IMR-90 (cell line): ENCODE results near the gene AAMP. TPM values are rescaled to one million over a fixed set of nuclear protein-coding genes. Genes with fewer than 3 reads are reported as not detected.

Source experiments
- ATAC-seq: fragments of 200-7000 bp; cut with Tn5 transposase; 2 replicates; pipeline ENCODE4 v1.9.1; 2020; ENCODE audit warnings: low read depth, mild to moderate bottlenecking, moderate library complexity
- BruUV-seq: library from RNA; stranded (reverse); fragments of 400-500 nt; replicated peaks from 2 replicates; lab custom pipeline; 2021; lab: Mats Ljungman, UMichigan
- CTCF ChIA-PET: fragments of 300-600 bp; formaldehyde crosslinking; extraction: SDS; loops from one replicate; lab custom pipeline; 2021; ENCODE audit warnings: antibody characterized with exemption; lab: Yijun Ruan, JAX
- POLR2A ChIA-PET: fragments of 300-600 bp; sonication (Branson Sonifier 250); formaldehyde crosslinking; loops from one replicate; lab custom pipeline; 2022; ENCODE audit warnings: antibody characterized with exemption; ENCODE audit not compliant: unreplicated experiment; lab: Charles Lee
- DNase-seq: peaks from one replicate; pipeline ENCODE4 v3.0.0; 2013
- H2AFZ ChIP-seq: replicated peaks from 2 replicates; pipeline ENCODE3; 2013; ENCODE audit warnings: low read length, mild to moderate bottlenecking; ENCODE audit not compliant: poor library complexity
- H2AK5ac ChIP-seq: 2 replicates; pipeline ENCODE4 v1.6.1; 2013; ENCODE audit warnings: low read depth, low read length, inconsistent platforms
- H2AK9ac ChIP-seq: replicated peaks from 2 replicates; pipeline ENCODE3; 2013; ENCODE audit warnings: mild to moderate bottlenecking, low read depth, low read length, moderate library complexity; ENCODE audit not compliant: poor library complexity
- H2BK120ac ChIP-seq: 2 replicates; pipeline ENCODE4 v1.6.1; 2013; ENCODE audit warnings: low read depth, low read length, inconsistent platforms
- H2BK15ac ChIP-seq: 3 replicates; pipeline ENCODE4 v1.6.1; 2013; ENCODE audit warnings: low read depth, low read length, inconsistent platforms
- H2BK20ac ChIP-seq: 2 replicates; pipeline ENCODE4 v1.6.1; 2013; ENCODE audit warnings: low read depth, mild to moderate bottlenecking, inconsistent platforms, low read length, moderate library complexity
- H2BK5ac ChIP-seq: 2 replicates; pipeline ENCODE4 v1.6.1; 2013; ENCODE audit warnings: mild to moderate bottlenecking, low read depth, low read length, inconsistent platforms; ENCODE audit not compliant: poor library complexity, severe bottlenecking
- H3K14ac ChIP-seq: replicated peaks from 2 replicates; pipeline ENCODE4 v1.6.1; 2013; ENCODE audit warnings: low read depth, low read length, inconsistent platforms
- H3K18ac ChIP-seq: 2 replicates; pipeline ENCODE4 v1.6.1; 2013; ENCODE audit warnings: low read depth, low read length, control low read depth
- H3K23ac ChIP-seq: 2 replicates; pipeline ENCODE4 v1.6.1; 2013; ENCODE audit warnings: low read depth, low read length, inconsistent platforms
- H3K27ac ChIP-seq: 2 replicates; pipeline ENCODE4 v1.5.1; 2013; ENCODE audit warnings: mild to moderate bottlenecking, control low read depth, low read length; ENCODE audit not compliant: insufficient read depth
- H3K27me3 ChIP-seq: 2 replicates; pipeline ENCODE4 v1.6.1; 2013; ENCODE audit warnings: low read length; ENCODE audit not compliant: control insufficient read depth, insufficient read depth
- H3K36me3 ChIP-seq: 2 replicates; pipeline ENCODE4 v1.6.1; 2013; ENCODE audit warnings: low read length, mixed read lengths; ENCODE audit not compliant: control insufficient read depth, insufficient read depth
- H3K4ac ChIP-seq: 2 replicates; pipeline ENCODE4 v1.6.1; 2013; ENCODE audit warnings: low read depth, low read length, inconsistent platforms
- H3K4me1 ChIP-seq: 2 replicates; pipeline ENCODE4 v1.6.1; 2013; ENCODE audit warnings: low read length, mixed read lengths; ENCODE audit not compliant: control insufficient read depth, insufficient read depth
- H3K4me2 ChIP-seq: 2 replicates; pipeline ENCODE4 v1.6.1; 2013; ENCODE audit warnings: low read depth, mild to moderate bottlenecking, control low read depth, low read length, moderate library complexity
- H3K4me3 ChIP-seq: 2 replicates; pipeline ENCODE4 v1.5.1; 2013; ENCODE audit warnings: low read depth, mild to moderate bottlenecking, control low read depth, low read length, moderate library complexity; ENCODE audit not compliant: insufficient read depth
- H3K56ac ChIP-seq: 2 replicates; pipeline ENCODE4 v1.6.1; 2013; ENCODE audit warnings: low read length, inconsistent platforms; ENCODE audit not compliant: insufficient read depth; ENCODE audit errors: extremely low read depth
- H3K79me1 ChIP-seq, 2 experiments: 2 replicates each; pipeline ENCODE4 v1.6.1; 2013; ENCODE audit warnings: low read length in 2 of 2, inconsistent platforms in 1 of 2, low read depth in 1 of 2
- H3K9ac ChIP-seq: 2 replicates; pipeline ENCODE4 v1.6.1; 2013; ENCODE audit warnings: low read depth, low read length, control low read depth
- H3K9me1 ChIP-seq: 2 replicates; pipeline ENCODE4 v1.6.1; 2013; ENCODE audit warnings: low read length, inconsistent platforms; ENCODE audit not compliant: insufficient read depth
- H3K9me3 ChIP-seq: 2 replicates; pipeline ENCODE4 v1.6.1; 2013; ENCODE audit warnings: low read length; ENCODE audit not compliant: control insufficient read depth, insufficient read depth
- H4K20me1 ChIP-seq: 2 replicates; pipeline ENCODE4 v1.6.1; 2013; ENCODE audit warnings: low read length, inconsistent platforms; ENCODE audit not compliant: insufficient read depth
- H4K5ac ChIP-seq: 2 replicates; pipeline ENCODE4 v1.6.1; 2013; ENCODE audit warnings: mild to moderate bottlenecking, low read depth, low read length, control low read depth
- H4K8ac ChIP-seq, 2 experiments: 2 replicates each; pipeline ENCODE4 v1.6.1; 2013; ENCODE audit warnings: low read depth in 2 of 2, low read length in 2 of 2, control low read depth in 1 of 2, inconsistent platforms in 1 of 2
- H4K91ac ChIP-seq: 2 replicates; pipeline ENCODE4 v1.6.1; 2013; ENCODE audit warnings: low read depth, low read length, inconsistent platforms; ENCODE audit not compliant: insufficient read depth
- CHD1 ChIP-seq: IDR thresholded peaks from 2 replicates; pipeline ENCODE4 v1.6.1; 2012; ENCODE audit warnings: low read depth, low read length, improper control_type of control experiment
- ELK1 ChIP-seq: fragments of 150-350 bp; IDR thresholded peaks from 2 replicates; pipeline ENCODE4 v1.6.1; 2016; ENCODE audit warnings: low read depth, mild to moderate bottlenecking, low read length, moderate library complexity, borderline replicate concordance
- MAZ ChIP-seq: IDR thresholded peaks from 2 replicates; pipeline ENCODE4 v1.6.1; 2012; ENCODE audit warnings: low read depth, mild to moderate bottlenecking, low read length, improper control_type of control experiment, moderate library complexity, borderline replicate concordance
- WGBS, 2 experiments: methylation state at CpG; one replicate each; pipeline versions ENCODE4 v1.1.5 to v1.1.7; 2013; ENCODE audit warnings: missing lambda C conversion rate in 2 of 2; ENCODE audit not compliant: insufficient read length in 1 of 2; ENCODE audit errors: extremely low coverage in 2 of 2; 5-methylcytosine and 5-hydroxymethylcytosine counted together
- dilution Hi-C: fragments of 300-500 bp; cut with HindIII; formaldehyde crosslinking; loops from one replicate; pipeline ENCODE4 v1.14.3; 2018; ENCODE audit warnings: low sequenced_read_pairs; ENCODE audit not compliant: unreplicated experiment
- in situ Hi-C: fragments of 300-500 bp; cut with MboI; formaldehyde crosslinking; loops from 3 replicates; pipeline ENCODE4 v1.14.3; 2019; ENCODE audit warnings: low sequenced_read_pairs, inconsistent platforms, mixed read lengths
- intact Hi-C: fragments of 100-400 bp; cut with micrococcal nuclease; formaldehyde crosslinking; loops from 2 replicates; pipeline ENCODE4 v1.10.0; 2022
- polyA plus RNA-seq, 3 experiments: library from polyadenylated mRNA; depleted of rRNA; stranded (reverse); fragments of >200 nt; gene quantifications; 2 replicates each; pipeline ENCODE4 v1.2.3, GENCODE V29; 2012; ENCODE audit warnings: low replicate concordance in 1 of 3
- total RNA-seq: library from RNA; depleted of rRNA; stranded (reverse); fragments of >200 nt; gene quantifications from 2 replicates; pipeline ENCODE4 v1.2.3, GENCODE V29; 2012

Gene AAMP
- total and polyA plus RNA-seq, 2 of the 4 experiments (the other 2 are of a cell fraction): 104 to 112 TPM

DNA sequence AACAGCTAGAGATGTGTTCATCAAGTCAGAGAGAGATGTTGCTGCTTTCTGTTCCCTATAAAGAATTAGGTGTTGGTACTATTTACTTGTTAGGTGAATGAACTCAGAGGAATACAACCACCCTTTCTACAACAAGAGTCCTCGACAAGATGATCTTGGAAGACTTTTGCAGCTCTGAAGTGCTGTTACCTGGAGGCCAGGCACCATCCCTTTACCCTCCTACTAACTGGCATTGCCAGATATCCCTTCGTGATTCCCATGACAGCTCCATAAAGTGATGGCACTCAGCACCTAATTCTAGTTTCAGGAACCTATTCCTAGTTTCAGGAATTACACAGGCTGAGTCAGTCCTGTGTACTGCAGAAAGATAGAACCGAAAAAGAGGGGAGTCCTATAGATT lies 43.0 kb downstream of the AAMP start:
- H4K8ac ChIP-seq: no peak overlapping the region
- no peak overlapping the region for H3K18ac ChIP-seq
- H2BK15ac ChIP-seq: no peak overlapping the region
- no peak overlapping the region for H4K91ac ChIP-seq
- no peak for ATAC-seq
- H3K4me3 ChIP-seq: no peak overlapping the region
- no peak overlapping the region for H3K27ac ChIP-seq
- H3K36me3 ChIP-seq: peaks cover 54% of the 10 kb centered on the region
- no peak overlapping the region for H2AK9ac ChIP-seq
- peaks cover 19% of the 10 kb centered on the region for H3K9me1 ChIP-seq
- H4K5ac ChIP-seq: no peak overlapping the region
- in situ Hi-C loops (no loop called here), dilution Hi-C loops (no loop called here), intact Hi-C loops (loop anchor here (5.0 kb wide), 1 partner anchor 40 kb away; no protein-coding TSS in a partner anchor)
- no peak overlapping the region for H3K56ac ChIP-seq
- CTCF ChIA-PET: no interaction called here
- no peaks in the 10 kb centered on the region for H3K27me3 ChIP-seq
- peak overlapping the region; percentile 60 for H3K14ac ChIP-seq
- no peak overlapping the region for H2AFZ ChIP-seq
- H3K4me2 ChIP-seq: no peak overlapping the region
- H3K4me1 ChIP-seq: peaks cover 19% of the 10 kb centered on the region
- H3K9ac ChIP-seq: no peak overlapping the region
- no peak overlapping the region for H2BK5ac ChIP-seq
- no peak for DNase-seq
- BruUV-seq: no TSS peak
- no peak overlapping the region for H2AK5ac ChIP-seq
- H3K4ac ChIP-seq: no peak overlapping the region; the same call in 1 of the 2 replicates
- no CpG with 5 or more reads among the region's 3 CpGs for WGBS, 2 experiments
- TF ChIP-seq ELK1: no peak
- no peak for TF ChIP-seq CHD1
- no peak for TF ChIP-seq MAZ
- H4K20me1 ChIP-seq: peaks cover 46% of the 10 kb centered on the region
- POLR2A ChIA-PET: no interaction called here
- H2BK20ac ChIP-seq: no peak overlapping the region
- H3K9me3 ChIP-seq: no peaks in the 10 kb centered on the region
- peak overlapping the region; percentile 68; the same call in 1 of the 2 replicates for H3K23ac ChIP-seq
- no peak overlapping the region for H2BK120ac ChIP-seq
- H3K79me1 ChIP-seq: peaks cover 23 to 66% of the 10 kb centered on the region in 2 experiments
